Islet precursor cell (in vitro differentiated cells): ENCODE results near the gene ATP6V0B.

Experiments
- DNase-seq: peaks from one replicate; pipeline ENCODE4 v3.0.0-alpha.2; 2018

ATP6V0B gene

DNA sequence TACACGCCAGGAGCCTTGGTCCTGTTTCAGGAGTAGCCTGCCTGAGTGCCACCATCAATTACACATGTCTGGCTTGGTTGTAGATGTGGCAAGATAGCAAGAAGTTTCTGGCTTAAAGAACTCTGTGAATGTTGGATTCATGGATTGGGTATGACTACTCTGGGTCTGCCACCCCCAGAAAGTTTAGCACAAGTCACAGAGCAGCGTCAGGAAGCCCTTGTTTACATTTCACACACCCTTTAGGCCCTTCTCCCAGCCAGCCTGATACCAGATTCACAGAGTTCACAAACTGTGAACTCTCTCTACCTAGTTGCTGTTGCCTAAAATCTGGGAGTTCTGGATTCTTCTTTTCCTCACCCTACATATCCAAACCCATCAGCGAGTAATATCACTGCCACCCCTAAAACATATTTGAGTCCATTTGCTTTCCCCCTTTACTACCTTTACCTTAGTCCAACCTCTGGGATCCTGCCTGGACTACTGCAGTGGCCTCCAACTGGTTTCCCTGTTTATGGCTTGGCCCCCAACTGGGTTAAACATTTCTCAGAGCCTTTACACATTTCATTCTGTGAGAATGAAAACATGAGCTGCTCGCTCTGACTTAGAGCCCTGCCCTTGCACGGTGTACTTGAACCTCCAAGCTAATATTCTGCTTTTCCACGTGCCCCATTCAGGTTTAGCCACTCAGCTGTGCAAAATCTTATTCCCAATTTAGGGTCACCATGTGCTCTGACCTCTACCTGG lies 12.6 kb downstream of the ATP6V0B start:
- no peak for DNase-seq

DNA sequence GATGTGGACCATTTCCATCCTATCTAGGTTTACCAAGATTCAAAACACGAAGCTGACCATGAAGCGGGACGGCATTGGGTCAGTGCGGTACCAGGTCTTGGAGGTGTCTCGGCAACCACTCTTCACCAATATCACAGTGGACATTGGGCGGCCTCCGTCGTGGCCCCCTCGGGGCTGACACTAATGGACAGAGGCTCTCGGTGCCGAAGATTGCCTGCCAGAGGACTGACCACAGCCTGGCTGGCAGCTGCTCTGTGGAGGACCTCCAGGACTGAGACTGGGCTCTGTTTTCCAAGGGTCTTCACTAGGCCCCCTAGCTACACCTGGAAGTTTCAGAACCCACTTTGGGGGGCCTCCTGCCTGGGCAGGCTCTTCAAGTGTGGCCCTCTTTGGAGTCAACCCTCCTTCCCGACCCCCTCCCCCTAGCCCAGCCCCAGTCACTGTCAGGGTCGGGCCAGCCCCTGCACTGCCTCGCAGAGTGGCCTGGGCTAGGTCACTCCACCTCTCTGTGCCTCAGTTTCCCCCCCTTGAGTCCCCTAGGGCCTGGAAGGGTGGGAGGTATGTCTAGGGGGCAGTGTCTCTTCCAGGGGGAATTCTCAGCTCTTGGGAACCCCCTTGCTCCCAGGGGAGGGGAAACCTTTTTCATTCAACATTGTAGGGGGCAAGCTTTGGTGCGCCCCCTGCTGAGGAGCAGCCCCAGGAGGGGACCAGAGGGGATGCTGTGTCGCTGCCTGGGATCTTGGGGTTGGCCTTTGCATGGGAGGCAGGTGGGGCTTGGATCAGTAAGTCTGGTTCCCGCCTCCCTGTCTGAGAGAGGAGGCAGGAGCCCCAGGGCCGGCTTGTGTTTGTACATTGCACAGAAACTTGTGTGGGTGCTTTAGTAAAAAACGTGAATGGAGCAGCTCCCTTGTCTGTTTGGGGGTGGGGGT lies 15.8 kb downstream of the ATP6V0B start:
- DNase-seq: no peak

DNA sequence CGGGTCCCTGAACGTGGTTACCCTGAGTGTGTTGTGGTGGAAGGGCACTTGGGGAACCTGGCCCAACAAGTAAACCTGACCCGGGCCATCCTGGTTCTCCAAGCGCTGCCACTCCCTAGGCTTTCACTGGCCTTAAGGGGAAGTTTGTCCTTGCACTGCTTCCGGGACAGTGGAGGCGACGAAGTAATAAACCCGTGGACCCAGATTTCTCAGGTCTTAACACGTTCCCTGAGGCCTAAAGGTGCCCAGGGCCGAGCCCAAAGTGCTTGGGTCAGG lies 16.4 kb downstream of the ATP6V0B start:
- no peak for DNase-seq

DNA sequence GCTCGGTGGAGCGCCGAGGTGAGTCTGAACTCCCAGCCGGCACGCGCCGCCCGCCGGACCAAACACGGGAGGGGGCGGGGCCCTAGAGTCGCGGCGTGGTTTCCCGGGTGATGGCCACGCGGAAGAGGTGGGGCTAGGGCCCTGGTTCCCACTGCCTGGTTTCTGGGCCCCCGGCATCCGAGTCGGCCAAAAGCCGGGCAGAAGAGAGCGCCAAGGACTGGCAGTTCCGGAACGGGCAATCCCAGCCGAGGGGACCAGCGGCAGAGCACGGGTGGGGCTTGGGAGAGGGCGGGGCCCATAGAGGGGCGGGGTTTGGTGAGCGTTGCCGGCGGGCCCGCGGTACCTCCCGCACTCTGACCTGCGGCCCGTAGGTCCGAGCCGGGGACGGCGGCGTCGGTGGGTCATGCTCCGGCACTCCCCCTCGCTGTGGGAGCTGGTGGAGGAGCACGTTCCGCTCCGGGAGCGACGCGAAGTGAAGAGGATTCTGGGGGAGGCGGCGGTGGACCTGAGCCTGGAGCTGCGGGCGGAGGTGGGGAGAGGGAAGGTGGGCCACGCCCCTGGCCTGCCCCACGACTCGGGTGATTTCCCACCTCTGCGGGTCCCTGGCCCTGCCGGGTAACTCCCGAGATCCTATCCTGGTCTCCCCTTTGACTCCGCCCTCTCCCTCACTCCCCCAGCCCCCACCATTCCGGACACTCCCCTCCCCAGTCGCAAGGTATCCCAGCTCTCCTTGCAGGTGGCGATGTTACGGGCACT lies 16.9 kb downstream of the ATP6V0B start, which contains the start of gene CCDC24:
Gene CCDC24, plus strand, starts transcription at position 124 of the 756 bp plus-strand sequence. Its CDS starts 280 bp downstream, at position 404.
- peak; percentile 90 for DNase-seq

DNA sequence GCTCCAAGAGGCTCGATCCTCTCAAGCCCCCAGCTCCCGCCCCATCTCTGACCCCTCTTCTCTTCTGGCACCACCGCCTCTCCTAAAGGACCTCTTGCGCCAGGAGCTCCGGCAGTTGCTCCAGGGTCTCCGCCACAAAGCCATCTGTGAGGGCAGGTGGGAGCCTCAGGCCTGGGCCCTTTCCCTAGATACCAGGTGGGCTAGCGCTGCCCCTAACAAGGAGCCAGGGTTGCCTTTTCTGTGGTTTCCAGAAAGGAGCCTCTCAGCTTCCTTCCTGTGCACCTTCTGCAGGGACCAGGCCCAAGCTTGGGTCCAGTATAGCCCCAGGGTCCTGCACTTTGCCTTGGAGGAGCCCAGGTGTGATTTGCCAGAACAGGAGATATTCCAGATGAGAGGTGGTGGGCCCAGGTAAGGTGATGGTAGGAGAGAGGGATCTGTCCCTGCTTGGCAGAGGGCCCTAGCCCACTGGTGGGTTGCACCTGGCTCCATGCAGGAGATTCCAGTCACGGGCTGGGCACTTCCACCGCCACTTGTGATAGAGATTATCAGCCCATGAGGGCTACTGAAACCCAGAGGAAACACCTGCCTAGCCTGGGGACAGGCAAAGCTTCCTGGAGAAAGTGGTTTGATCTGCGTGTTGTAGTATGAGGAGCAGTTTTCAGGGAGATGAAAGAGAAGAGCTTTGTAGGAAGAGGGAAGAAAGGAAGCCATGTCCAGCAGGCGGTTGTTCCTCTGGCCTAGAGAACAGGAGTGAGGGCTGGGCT lies 17.7 kb downstream of the ATP6V0B start:
- DNase-seq: no peak

DNA sequence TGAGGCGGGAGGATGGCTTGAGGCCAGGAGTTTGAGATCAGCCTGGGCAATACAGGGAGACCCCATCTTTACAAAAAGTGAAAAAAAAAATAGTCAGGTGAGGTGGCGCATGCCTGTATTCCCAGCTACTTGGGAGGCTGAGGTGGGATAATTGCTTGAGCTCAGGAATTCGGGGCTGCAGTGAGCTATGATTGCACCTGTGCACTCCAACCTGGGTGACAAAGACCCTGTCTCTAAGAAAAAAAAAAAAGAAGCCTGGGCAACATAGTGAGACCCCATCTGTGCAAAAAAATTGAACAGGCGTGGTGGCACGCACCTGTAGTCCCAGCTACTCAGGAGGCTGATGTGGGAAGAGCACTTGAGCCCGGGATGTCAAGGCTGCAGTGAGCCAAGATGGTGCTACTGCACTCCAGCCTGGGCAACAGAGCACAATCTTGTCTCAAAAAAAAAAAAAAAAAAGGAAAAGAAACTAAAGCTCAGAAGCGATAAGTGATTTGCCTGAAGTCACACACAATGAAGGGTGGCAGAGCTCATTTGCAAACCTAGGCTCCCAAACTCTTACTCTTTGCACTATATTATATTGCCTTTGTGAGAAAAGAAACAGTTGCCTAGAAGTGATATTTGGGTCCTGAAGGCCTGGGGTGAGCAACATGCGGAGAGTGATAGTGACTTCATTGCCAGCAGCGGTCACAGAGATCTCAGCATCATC lies 18.6 kb downstream of the ATP6V0B start:
- no peak for DNase-seq

DNA sequence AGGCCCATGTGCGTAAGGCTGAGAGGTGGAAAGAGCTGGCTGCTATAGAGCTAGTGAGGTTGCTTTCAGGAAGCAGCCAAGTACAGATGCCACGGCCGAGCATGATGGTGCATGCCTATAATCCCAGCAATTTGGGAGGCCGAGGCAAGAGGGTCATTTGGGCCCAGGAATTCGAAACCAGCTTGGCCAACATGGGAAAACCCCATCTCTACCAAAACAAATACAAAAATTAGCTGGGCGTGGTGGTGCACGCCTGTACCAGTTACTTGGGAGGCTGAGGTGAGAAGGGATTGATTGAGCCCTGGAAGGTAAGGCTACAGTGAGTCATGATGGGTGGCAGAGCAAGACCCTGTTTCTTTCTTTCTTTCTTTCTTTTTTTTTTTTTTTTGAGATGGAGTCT lies 19.3 kb downstream of the ATP6V0B start:
- no peak for DNase-seq

DNA sequence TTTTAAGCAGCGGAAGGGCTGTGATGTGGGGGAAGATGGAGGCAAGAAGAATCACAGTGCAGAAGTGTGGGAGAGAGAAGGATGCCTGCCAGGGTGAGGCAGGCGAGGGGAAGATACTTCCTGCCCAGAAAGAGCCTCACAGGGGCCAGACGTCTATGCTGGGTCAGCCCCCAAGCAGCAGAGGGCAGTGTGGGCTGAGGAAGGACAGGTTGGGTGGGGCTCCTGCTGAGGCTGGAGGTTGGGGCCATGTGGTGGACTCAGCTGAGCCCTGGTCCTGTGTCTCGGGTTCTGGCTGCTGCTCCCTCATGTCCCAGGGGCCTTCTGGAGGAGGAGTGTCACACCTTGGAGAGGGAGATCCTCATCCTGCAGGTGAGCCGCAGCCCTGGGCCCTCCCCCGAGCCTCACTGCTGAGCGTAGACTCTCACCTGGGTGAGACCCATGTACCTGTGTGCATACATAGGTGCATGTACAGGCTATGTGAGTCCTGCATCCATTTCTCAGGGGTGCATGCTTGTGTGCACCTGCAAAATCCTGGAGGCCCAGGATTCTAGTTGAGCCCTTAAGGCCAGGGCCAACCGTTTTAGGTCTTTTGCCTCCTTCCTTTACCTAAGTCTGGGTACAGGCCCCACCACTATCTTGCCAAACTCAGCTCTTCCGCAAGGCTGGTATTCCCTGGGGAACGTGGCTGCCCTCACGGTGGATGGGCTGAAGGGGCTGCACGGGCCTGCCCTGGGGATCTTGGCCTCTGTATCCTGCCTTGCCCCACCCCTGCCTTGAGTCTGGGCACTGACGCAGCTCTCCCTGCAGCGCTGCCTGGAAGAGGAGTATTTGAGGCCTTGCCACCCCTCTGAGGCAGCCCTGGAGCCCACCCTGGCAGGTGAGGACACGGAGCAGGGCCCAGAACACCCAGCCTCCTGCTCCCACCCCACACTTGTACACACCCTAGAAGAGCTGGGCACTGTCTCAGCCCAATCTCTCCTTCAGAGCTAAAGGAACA lies 20.3 kb downstream of the ATP6V0B start:
- peak; percentile 89 for DNase-seq

DNA sequence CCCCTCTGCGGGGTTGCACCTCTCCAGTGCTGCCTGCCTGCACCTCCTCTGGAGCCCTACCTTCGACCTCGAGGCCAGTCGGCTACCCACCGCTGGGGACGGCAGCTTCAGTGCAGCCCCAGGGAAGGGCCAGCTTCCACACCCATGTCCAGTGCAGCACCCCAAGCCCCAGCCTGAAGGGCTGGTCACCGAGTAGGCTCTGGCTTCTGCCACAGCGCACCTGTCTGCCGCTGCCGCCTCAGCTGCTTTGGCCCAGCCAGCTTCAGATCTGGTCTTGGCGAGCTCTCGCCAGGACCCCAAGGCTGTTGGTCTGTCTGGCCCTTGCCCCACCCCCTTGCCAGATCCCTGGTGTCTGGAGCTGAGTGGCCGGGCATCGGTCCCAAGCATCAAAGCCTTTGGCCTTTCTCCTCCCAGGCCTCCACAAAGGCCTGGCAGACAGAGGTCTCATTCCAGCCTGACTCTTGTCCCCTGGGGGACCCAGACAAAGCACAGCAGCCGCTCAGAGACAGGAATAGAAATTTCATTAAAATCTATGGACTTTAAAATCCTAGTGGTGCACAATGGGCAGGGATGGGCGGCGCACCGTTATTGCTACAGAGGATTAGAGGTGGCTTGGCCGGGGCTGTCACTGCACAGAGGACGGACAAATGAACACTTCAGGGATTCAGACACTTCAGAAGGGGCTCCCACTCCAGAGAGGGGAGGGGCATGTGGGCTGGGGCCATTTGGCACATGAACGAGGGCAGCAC lies 21.4 kb downstream of the ATP6V0B start:
- no peak for DNase-seq

DNA sequence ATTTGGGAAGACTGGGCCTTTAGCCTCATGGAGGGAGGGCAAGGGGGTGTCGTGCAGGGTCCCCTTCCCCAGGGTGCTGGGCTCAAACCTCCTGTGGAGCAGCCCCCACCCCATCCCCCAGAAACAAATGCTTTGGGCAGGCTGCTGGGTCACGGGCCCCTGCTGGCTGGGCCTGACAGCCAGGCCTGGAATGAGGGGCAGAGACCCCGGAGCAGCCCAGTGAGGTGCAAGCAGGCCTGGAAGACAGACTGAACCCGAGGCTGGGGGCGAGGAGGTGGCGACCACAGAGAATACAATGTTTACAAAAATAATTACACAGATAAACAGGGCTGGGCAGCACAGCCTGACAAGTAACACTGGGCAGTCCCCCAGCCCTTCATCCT lies 22.0 kb downstream of the ATP6V0B start:
- no peak for DNase-seq

DNA sequence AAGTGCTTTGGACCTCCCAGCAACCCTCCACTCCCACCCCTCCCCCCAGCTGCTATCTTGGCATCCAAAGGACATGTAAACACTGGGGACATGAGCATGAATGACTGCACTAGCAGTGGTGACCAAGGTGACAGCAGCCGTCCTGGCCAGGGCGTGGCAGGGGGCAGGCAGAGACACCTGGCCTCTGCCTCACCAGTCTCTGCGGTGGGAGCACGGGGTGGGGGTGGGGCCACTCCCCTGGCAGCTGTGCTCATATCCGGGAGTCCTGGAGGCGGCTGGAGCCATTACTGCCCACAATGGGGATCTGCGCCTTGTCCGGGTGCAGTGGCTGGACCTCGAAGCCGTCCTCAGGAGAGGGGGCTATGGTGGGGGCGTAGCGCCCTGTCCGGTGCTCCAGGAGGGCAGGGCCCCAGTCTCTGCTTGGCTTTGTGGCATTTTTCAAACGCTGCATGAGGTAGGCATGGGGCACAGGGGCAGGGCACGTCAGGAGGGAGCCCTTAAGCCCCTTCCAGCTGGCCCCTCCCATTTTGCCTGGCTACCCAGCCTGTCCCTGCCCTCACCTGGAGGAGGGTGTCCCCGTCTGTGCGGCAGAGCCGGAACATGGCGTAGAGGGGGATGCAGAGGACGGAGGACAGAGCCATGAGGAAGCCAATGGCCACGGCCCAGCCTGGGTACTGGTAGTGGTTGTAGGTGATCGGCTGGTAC lies 22.7 kb downstream of the ATP6V0B start:
- DNase-seq: no peak

DNA sequence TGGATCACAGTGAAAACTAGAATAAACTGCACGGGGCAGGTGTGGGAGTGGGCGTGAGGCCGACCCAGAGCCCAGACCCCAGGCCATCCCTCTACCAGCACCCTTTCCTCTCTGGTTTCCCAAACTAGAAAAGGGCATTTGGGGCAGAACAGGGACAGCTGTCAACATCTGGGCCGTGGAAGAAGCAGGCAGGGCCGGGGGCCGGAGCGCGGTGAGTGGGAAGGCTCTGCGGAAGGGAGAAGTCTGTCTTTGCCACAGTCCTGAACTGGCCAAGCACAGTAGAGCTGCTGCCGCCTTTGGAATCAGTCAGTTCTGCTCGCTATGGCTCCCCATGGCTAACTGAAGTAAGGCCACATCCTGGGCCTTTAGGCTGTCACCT lies 23.2 kb downstream of the ATP6V0B start:
- no peak for DNase-seq

DNA sequence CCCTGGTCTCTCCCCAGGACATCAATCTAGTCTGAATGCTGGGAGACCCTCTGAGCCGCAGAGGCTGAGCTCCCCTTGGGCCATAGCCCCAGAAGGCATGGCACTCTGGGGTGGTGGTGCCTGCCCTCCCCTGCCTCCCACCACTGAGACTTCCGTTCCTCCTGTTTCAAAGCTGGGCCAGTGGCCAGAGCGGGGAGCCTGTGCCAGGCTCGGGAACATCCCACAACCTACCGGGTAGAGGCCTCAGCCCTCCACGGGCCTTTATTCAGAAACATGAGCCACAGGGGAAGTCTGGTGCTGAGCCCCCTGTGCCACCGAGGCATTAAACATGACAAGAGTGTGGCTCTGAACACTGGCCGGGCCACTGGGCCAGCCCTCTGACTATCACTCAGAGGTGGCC lies 24.7 kb downstream of the ATP6V0B start:
- no peak for DNase-seq

DNA sequence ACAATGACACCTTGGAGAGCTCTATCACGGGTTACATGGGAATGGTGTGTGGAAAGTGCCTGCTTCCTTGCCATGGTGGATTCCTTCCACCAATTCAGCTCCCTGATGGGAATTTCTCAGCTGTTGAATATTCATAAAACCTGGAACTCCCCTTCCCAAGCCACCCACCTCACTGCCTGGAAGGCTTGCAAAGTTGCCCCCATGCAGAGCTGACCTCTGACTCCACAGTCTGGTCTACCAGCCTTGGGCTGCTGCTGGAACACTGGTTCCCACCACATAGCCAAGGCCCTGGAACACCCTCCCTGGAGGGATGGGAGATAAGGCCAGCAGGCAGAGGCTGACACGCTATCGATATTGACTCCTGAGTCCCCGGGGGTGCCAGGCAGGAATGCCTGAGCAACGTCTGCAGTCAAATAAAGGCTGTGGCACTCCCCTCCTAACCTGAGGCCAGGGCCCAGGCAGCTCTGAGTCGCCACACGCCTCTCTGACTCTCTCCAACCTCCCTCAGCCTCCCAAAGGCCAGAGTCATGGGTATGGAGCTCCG lies 25.4 kb downstream of the ATP6V0B start:
- no peak for DNase-seq

DNA sequence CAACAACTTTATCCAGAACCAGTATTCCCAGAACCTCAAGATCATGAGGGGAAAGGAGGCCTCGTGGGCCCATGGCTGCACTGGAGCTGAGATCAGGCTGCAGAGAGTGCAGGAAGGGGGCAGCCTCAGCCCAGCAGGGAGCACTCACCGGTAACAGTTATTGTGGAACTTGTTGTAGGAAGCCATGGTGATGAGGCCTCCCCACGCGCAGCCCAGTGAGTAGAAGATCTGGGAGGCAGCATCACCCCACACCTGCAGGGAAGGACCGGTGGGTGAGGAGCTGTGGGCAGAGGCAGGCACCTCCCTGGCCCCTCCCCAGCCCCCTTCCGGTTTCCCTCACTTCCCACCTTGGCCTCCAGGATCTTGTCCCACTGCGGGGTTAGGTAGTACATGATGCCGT lies 27.4 kb downstream of the ATP6V0B start:
- no peak for DNase-seq

DNA sequence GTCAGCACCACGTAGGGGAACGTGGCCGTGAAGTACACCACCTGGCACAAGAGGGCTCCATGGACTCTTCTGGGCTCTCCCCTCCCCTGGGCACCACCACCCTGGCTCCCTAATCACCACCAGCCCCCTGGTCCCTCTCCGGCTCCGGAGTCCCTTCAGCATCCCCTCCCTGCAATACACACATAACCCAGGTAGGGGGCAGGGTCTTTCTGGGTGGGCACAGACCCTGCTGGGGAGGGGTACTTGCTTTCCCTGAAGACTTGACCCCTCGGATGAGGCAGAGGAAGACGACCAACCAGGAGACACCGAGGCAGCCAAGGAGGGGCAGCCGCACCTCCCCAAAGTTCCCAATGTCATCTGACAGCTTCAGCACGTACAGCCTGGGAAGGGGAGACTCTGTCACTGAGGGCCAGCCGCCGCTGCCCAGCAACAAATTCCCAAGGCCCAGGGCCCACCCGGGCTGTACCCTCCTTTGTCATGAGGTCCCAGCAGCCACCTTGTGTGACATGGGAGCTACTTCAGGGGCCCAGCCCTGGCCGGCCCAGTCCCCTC lies 27.9 kb downstream of the ATP6V0B start:
- no peak for DNase-seq

DNA sequence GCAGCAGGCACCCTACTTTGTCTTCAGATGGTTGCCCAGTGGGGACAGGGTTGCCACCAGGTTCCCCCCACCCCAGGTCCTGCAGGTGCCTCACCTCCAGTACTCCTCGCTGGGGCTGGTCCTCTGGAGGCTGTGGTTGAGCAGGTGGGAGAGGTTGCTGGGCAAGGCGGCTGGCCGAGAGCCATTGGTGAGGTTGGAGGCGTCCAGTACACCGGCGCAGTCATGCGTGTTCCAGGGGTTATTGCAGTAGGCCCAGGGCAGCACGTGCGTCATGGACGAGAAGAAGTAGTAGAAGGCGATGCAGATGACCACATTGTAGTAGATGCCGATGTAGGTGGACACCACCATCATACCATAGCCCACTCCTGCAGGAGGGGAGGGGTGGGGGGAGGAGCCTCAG lies 33.5 kb downstream of the ATP6V0B start:
- DNase-seq: no peak

DNA sequence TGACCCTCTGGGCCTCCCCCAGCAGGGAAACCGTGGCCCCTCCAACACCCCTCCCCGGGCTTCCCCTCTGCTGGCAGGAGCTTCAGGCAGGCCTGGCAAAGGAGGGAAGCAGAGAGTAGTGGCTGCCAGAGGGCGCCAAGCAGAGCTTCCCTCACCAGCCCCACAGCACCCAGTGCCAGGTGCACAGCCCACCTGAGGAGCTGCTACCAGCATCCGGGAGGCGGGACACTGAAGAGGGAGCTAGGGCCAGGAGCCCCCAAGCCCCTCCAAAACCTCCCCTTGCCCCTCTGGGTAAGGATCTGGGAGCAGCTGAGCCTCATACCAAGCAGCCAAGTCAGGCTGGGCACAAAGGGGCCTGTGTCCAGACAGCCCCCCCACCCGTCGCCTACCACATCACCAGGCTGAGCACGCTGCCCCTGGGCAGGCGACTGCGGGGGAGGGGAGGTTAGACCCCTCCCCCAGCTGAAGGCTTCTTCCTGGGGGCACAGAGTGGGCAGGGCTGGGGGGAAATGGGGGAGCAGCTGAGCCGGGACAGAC lies 36.2 kb downstream of the ATP6V0B start:
- DNase-seq: no peak

DNA sequence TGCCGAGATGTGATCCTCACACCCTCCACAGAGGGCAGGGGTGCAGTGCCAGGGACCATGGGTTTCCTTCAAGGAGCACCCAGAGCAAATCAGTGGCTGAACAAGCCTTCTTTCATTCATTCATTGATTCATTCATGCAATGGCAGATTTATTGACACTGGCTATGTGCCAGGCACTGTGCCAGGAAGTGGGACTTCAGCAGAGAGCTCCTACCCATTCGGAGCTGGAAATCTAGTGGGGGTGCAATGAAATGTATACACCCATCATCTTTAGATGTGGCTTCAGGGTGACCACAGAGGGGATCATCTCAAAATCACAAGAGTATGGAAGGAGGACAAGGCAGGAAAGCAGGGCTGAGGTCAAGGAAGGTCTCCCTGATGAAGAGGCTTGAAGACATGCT lies 37.6 kb downstream of the ATP6V0B start:
- DNase-seq: no peak
